Pancreas (tissue), 10 donors: ENCODE results near the gene RHOH. TPM values are rescaled to one million over a fixed set of nuclear protein-coding genes. Genes with fewer than 3 reads are reported as not detected.

Source experiments
- ATAC-seq, 4 donors: fragments of 200-7000 bp; cut with Tn5 transposase; one replicate each; pipeline versions ENCODE4 v1.8.0 to v1.9.1; 2020; ENCODE audit warnings: mild to moderate bottlenecking in 4 of 4, moderate library complexity in 4 of 4
- DNase-seq, 6 donors: peaks; one replicate each; pipeline ENCODE4 v3.0.0-alpha.2; 2020
- FAIRE-seq: peaks from 2 replicates; lab custom pipeline; 2012; peaks lifted over from hg19 to GRCh38; lab: Jason Lieb, UNC
- H3K27ac ChIP-seq, 4 donors: fragments of 200-600 bp; sonication (generic); 1 replicate in 3 of 4; 2 replicates in 1 of 4; pipeline versions ENCODE4 v1.5.0 to v1.8.0; 2020
- H3K27me3 ChIP-seq, 4 donors: fragments of 200-600 bp; one replicate each; pipeline ENCODE4 v1.8.0; 2021
- H3K36me3 ChIP-seq, 3 donors: fragments of 200-600 bp; sonication (generic) in 1 of 3; one replicate each; pipeline versions ENCODE4 v1.5.0 to v1.8.0; 2020 to 2021
- H3K4me1 ChIP-seq, 3 donors: fragments of 200-600 bp; one replicate each; pipeline ENCODE4 v1.8.0; 2021
- H3K4me3 ChIP-seq, 4 donors: fragments of 200-600 bp; sonication (generic) in 2 of 4; one replicate each; pipeline versions ENCODE4 v1.5.0 to v1.8.0; 2020 to 2021
- H3K9me3 ChIP-seq, 4 donors: fragments of 200-600 bp; one replicate each; pipeline ENCODE4 v1.8.0; 2021
- WGBS, 2 donors: extraction: QIAGEN DNeasy Blood & Tissue Kit; methylation state at CpG; one replicate each; pipeline ENCODE4 v1.1.7; 2013; 5-methylcytosine and 5-hydroxymethylcytosine counted together
- intact Hi-C, 3 donors: fragments of 100-400 bp; cut with DNase I; formaldehyde crosslinking; loops; one replicate each; pipeline versions ENCODE4 v1.11.1 to v1.14.2; 2022
- polyA plus RNA-seq, 2 donors: library from polyadenylated mRNA; stranded (reverse); fragments of 200-250 nt; gene quantifications; one replicate each; pipeline ENCODE4 v1.2.3, GENCODE V29; 2013
- total RNA-seq, 6 donors: library from RNA; stranded (reverse); fragmentation: NEBNext Ultra II Directional in 4 of 6; extraction: Animal tissue kit (Norgen Biotek cat#: 25700) in 4 of 6; gene quantifications; one replicate each; pipeline versions ENCODE4 v1.2.1 to v1.2.4, GENCODE V29; 2021 to 2023
- TF ChIP-seq, protein P1 (sequence below), 4 donors: fragments of 200-600 bp; sonication (generic) in 3 of 4; IDR thresholded peaks; one replicate each; pipeline versions ENCODE4 v1.5.0 to v1.8.0; 2021; ENCODE audit warnings: antibody characterized with exemption in 4 of 4
- donor health status: healthy with polysubstance abuse.
- donor health status: DM: no; HTN: no; CAD: no; lungs with moderate emphysema.
- donor health status: DM: no; HTN: no; CAD: no.
- donor health status: control.
- donor health status: control.
- donor health status: Bipolar disorder and iron deficiency.
- donor health status: DM: yes; HTN: yes; CAD: no.
- donor health status: DM: no; HTN: no; CAD: no.
- donor health status: DM: no; HTN: no; CAD: no.
- donor health status: DM: yes; HTN: yes; CAD: no.

RHOH gene
- total and polyA plus RNA-seq, 8 donors = 0.08 to 1.8 (median 0.49) TPM

DNA sequence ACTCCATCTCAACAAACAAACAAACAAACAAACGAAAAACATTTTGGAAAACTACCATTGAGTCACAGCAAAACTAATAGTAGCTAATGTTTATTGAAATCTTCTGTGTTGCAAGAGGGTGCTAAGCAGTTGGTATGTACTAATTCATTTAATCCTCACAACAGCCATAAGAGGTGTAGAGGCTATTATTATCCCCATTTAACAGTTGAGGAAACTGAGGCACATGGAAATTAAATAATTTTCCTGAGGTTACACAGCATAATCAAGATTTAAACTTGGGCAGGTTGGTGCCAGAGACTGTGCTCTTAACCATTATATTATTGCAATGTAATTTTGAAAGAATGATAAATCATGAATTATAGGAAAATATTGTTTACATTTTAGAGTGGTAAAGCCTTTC, 17.5 kb upstream of the RHOH start:
- peaks cover 0 to 6% (median 0%) of the 10 kb centered on the region in 3 donors for H3K4me1 ChIP-seq
- no peaks in the 10 kb centered on the region for H3K36me3 ChIP-seq
- no peak overlapping the region for H3K4me3 ChIP-seq
- H3K9me3 ChIP-seq = no peaks in the 10 kb centered on the region
- FAIRE-seq (no peak), DNase-seq (no peak), ATAC-seq (no peak)
- TF ChIP-seq, protein P1, sequence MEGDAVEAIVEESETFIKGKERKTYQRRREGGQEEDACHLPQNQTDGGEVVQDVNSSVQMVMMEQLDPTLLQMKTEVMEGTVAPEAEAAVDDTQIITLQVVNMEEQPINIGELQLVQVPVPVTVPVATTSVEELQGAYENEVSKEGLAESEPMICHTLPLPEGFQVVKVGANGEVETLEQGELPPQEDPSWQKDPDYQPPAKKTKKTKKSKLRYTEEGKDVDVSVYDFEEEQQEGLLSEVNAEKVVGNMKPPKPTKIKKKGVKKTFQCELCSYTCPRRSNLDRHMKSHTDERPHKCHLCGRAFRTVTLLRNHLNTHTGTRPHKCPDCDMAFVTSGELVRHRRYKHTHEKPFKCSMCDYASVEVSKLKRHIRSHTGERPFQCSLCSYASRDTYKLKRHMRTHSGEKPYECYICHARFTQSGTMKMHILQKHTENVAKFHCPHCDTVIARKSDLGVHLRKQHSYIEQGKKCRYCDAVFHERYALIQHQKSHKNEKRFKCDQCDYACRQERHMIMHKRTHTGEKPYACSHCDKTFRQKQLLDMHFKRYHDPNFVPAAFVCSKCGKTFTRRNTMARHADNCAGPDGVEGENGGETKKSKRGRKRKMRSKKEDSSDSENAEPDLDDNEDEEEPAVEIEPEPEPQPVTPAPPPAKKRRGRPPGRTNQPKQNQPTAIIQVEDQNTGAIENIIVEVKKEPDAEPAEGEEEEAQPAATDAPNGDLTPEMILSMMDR (IDR thresholded peaks at IDR 0.05) = no peak
- intact Hi-C loops = no loop called here
- no peaks in the 10 kb centered on the region for H3K27me3 ChIP-seq
- WGBS, 2 donors = 44 to 59% methylated on average over 1 of the region's 1 CpG
- H3K27ac ChIP-seq = no peak overlapping the region

DNA sequence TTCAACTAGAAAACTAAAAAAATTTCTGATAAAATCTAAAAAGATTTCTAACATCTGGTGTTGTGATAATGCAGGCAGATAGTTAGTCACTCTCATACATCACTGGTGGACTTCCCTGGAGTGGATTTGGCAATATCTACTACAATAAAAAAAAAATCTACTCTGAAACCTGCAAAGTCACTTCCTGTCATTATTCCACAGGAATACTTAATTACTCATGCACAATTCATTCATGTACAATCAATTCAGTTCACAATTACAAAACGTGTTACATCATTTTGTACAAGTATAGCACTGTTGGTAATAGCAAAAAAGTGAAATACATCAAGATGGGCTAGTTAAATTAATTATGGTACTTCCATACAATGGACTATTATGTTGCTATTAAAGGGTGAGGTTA, 16.5 kb upstream of the RHOH start:
- FAIRE-seq (no peak), DNase-seq (no peak), ATAC-seq (no peak)
- 37 to 52% methylated on average over 1 of the region's 1 CpG for WGBS, 2 donors
- peaks cover 0 to 6% (median 0%) of the 10 kb centered on the region in 3 donors for H3K4me1 ChIP-seq
- H3K36me3 ChIP-seq = no peaks in the 10 kb centered on the region
- TF ChIP-seq, protein P1 (IDR thresholded peaks at IDR 0.05) = no peak
- no peaks in the 10 kb centered on the region for H3K27me3 ChIP-seq
- no peaks in the 10 kb centered on the region for H3K9me3 ChIP-seq
- no peak overlapping the region for H3K4me3 ChIP-seq
- intact Hi-C loops = no loop called here
- no peak overlapping the region for H3K27ac ChIP-seq

DNA sequence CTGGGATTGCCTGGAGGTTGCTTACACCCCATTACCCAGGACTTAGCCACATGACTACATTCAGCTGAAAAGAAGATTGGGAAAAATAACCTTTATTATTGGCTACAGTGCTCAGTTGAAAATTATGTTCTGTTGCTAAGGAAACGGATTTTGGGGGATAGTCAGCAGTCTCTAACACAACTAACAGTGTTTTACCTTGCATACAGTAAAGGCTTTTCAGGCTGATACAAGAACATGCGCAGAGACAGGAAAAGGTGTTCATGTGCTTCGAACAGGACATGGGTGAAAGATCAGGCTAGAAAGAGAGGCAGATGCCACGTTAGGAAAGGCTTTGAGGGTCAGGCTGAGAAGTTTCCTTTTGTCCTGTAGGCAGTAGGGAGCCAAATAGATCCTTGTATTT, 14.8 kb upstream of the RHOH start:
- ATAC-seq (no peak), FAIRE-seq (no peak), DNase-seq (no peak)
- TF ChIP-seq, protein P1 (IDR thresholded peaks at IDR 0.05) = no peak
- no peaks in the 10 kb centered on the region for H3K27me3 ChIP-seq
- H3K4me3 ChIP-seq = no peak overlapping the region
- WGBS, 2 donors = 75 to 79% methylated on average over 4 of the region's 4 CpGs
- no peaks in the 10 kb centered on the region for H3K9me3 ChIP-seq
- H3K4me1 ChIP-seq = peaks cover 0 to 6% (median 0%) of the 10 kb centered on the region in 3 donors
- no peak overlapping the region for H3K27ac ChIP-seq
- no peaks in the 10 kb centered on the region for H3K36me3 ChIP-seq
- intact Hi-C loops = no loop called here

DNA sequence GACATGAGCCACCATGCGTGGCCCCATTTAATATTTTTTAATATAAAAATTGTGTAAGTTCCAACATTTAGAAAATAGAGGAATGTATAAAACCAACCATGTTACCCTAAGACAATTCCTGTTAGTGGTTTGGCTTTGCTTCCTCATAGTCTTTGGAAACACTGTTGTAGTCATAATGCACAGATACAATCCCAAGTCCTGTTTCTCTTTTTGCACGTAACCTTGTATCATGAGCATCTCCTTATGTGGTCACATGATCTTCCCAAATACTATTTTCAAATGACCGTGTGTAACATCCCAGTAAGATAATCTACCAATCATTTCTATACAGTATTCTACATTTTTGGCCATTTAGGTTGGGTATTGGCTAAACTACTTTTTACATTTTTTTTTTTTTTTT, 13.9 kb upstream of the RHOH start:
- DNase-seq = no peak
- 89 to 93% methylated on average over 3 of the region's 3 CpGs for WGBS, 2 donors
- H3K27ac ChIP-seq = no peak overlapping the region
- FAIRE-seq = no peak
- no peaks in the 10 kb centered on the region for H3K27me3 ChIP-seq
- no peak for ATAC-seq
- H3K4me1 ChIP-seq = peaks cover 0 to 4% (median 0%) of the 10 kb centered on the region in 3 donors
- no peaks in the 10 kb centered on the region for H3K9me3 ChIP-seq
- H3K36me3 ChIP-seq = no peaks in the 10 kb centered on the region
- H3K4me3 ChIP-seq = no peak overlapping the region
- TF ChIP-seq, protein P1 (IDR thresholded peaks at IDR 0.05) = no peak
- intact Hi-C loops = no loop called here

DNA sequence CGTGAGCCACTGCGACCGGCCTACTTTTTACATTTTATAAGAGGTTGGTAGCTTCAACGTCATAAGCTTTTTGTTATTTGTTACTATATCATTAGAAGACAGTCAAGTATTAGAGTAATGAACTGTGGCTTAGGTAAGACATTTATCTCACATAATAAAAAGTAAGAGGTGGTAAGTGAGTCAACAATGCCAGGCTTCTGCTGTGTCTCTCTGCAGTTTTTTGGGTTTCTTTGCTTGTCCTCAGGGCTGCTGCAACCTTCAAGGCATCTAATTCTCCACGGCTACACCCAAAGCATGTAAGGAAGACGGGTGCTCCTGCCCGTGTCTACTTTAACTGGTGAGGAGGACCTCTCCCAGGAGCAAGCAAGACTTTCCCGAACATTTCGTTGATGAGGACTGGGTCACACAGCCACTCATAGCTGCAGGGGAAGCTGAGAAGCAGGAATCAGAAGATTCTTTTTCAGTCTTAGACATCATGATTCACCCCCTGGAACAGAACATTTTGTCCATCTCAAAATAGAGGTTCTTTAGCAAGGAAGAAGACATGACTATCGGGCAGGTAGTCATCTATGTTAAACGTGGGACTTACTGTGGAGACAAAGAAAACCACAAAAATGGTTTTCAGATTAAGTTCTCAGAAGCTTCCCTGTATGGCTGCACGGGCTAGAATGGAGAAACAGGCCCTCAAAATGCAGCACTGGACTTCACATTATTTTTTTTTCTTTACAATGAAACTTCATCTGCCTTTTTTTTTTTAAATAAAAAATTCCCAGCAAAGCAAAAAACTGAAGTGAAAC, 13.0 kb upstream of the RHOH start:
- H3K4me3 ChIP-seq = no peak overlapping the region
- no peaks in the 10 kb centered on the region for H3K27me3 ChIP-seq
- no peaks in the 10 kb centered on the region for H3K36me3 ChIP-seq
- no peak for FAIRE-seq
- intact Hi-C loops = no loop called here
- ATAC-seq = no peak
- H3K4me1 ChIP-seq = no peaks in the 10 kb centered on the region
- TF ChIP-seq, protein P1 (IDR thresholded peaks at IDR 0.05) = no peak
- no peak overlapping the region for H3K27ac ChIP-seq
- no peaks in the 10 kb centered on the region for H3K9me3 ChIP-seq
- 87 to 90% methylated on average over 12 of the region's 12 CpGs for WGBS, 2 donors
- no peak for DNase-seq
